GM19455 (cell line): ENCODE results near the gene CFAP97D2.
A peak's percentile ranks its signal among the peaks of the same experiment; 100 is the strongest.
"Not testable (repeated sequence)": the region's sequence is repeated elsewhere in the genome, so short reads cannot be mapped to it uniquely, and the experiment has no call there.

ENCODE experiments used
- ATAC-seq: cut with Tn5 transposase; IDR thresholded peaks from one replicate; pipeline ENCODE4 v1.9.1; 2021; ENCODE audit not compliant: unreplicated experiment

Gene CFAP97D2

DNA sequence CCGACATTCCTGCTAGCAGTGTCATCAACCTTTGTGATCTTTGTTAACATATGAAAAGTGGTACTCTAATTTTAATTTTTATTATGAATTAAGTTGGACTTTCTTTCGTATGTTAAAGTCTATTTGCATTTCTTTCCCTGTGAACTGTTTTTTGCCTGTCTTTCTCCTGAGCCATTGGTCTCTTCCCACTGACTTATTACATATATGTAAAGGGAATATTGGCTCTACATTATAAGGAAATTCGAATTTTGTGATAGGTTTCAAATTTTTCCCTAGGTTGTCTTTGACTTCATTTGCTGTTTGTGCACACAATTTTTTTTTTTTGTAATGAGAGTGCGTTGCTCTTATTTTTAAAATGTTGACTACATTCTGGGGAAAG lies 55.2 kb downstream of the CFAP97D2 start:
- ATAC-seq, result no peak

DNA sequence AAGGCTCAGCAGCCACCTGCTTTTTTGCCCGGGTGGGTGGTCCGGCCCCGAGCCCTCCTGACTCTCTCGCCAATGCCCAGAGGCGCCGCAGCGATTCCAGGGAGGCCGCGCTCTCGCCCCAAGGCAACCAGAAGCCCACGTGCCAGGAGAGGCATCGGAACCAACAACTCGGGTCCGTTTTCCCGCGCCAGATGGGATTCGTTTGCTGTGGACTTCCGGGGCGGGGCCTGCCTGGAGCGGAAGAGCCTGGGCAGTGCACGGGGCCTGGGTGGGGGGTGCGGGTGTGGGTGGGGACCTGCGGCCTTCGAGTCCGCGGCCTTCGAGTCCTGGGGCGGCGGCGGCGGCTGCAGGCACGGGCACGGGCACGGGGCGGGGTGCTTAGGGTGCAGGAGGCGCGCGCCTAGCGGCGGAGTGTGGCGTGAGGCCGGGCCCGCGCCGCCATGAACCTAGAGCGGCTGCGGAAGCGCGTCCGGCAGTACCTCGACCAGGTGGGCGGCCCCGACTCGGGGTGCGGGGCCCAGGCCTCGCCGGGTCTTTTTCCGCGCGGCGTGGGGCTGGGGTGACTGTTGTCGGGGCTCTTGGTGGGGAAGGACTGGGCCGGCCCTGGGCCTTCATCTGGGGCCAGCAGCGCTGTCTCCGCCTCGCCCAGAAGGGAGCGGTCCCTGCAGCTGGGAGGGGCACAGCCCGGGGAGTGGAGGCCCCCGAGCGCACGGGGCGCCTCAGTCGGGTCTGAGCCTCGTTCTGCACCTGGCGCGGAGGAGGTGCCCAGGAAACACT lies 55.8 kb downstream of the CFAP97D2 start, which contains the start of gene CDC16:
TSS of gene CDC16 (plus strand) at position 253 of the 777 bp plus-strand sequence. CDS start at position 441, 188 bp downstream.
- peak; percentile 90 for ATAC-seq

- no peak for ATAC-seq
Measured at GRCh38 chr13:114235697-114236096, 56.6 kb downstream of the CFAP97D2 start.

DNA sequence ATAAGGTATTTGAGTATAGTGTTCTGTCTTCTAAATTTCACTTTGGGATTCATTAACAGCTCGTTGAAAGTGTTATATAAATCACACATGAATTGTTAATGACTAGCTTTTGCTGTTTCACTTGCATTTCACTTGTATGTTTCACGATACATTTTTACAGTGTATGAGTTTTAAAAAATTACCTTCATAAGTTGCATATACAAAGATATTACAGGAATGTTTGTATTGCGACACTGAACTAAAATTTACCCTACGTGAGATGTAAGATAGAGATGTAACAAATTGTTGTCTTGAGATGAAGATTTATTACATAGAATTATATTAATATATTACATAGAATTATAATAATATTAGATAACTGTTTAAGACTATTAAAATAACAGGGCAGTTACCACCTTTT lies 57.2 kb downstream of the CFAP97D2 start:
- no peak for ATAC-seq

DNA sequence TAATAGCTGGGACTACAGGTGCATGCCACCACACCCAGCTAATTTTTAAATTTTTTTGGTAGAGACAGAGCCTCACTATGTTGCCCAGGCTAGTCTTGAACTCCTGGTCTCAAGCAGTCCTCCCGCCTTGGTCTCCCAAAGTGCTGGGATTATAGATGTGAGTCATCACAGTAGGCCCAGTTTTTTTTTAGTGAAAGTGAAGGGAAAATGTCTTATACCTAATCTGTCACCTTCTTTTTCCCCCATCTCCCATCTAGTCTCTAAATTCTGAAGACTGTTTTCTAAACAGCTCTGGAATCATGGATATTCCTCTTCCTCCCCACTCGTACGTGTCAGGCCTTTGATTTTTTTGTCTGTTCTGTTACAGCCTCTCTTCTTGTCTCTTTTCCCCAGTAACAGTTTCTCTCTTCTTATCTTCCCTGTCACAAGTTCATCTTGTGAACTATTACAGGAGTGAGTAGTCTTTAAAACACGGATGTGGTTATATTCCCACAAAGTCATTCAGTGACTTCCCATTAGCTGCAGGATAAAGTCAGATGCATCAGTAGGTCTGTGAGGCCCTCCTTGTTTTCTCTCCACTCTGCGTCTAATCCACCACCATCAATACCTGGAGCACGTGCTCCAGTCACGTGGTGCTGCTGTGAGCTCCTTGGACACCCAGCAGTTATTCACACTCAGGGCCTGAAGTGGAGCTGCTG lies 58.5 kb downstream of the CFAP97D2 start:
- no peak for ATAC-seq

GRCh38 chr13:114241918-114242317 lies 62.9 kb downstream of the CFAP97D2 start:
- no peak for ATAC-seq

- no peak for ATAC-seq
Measured at GRCh38 chr13:114243971-114244370, 64.9 kb downstream of the CFAP97D2 start.

- ATAC-seq, result no peak
Measured at GRCh38 chr13:114244637-114245036, 65.6 kb downstream of the CFAP97D2 start.

DNA sequence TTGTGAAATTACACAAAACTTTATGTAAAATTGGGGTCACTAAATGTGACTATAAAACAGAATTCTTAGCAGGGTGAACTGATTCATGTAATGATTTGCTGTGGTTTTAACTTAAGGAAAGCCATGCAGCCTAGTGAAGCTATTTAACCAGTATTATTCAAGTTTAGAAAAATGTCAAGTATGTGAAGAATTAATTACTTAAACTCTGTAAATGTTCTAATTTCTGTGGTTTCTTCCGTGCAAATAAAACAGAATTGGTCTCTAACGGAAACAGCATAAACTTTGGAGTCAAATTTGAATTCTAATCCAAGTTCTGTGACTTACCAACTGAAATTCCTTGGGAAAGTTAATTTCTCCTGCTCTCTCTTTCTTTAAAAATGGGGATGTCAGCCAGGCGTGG lies 69.0 kb downstream of the CFAP97D2 start:
- no peak for ATAC-seq

GRCh38 chr13:114249077-114249476 lies 70.0 kb downstream of the CFAP97D2 start:
- ATAC-seq, result no peak

DNA sequence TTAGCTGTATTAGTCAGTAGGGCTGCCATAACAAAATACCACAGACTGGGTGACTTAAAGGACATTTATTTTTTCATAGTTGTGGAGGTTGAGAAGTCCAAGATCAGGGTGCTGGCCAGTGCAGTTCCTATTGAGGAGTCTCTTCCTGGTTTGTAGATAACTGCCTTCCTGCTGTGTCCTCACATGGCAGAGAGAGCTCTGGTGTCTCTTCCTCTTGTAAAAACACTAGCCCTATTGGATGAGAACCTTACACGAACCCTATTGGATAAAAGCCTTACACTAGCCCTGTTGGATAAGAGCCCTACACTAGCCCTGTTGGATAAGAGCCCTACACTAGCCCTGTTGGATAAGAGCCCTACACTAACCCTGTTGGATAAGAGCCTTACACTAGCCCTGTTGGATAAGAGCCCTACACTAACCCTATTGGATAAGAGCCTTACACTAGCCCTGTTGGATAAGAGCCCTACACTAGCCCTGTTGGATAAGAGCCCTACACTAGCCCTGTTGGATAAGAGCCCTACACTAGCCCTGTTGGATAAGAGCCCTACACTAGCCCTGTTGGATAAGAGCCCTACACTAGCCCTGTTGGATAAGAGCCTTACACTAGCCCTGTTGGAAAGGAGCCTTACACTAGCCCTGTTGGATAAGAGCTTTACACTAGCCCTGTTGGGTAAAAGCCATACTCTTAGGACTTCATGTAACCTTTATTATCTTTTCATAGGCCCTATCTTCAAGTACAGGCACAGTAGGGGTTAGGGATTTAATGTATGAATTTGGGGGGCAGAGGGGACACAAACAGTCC lies 72.8 kb downstream of the CFAP97D2 start:
- ATAC-seq, result not testable (repeated sequence)

GRCh38 chr13:114256547-114256946 lies 77.5 kb downstream of the CFAP97D2 start:
- ATAC-seq, result no peak

- no peak for ATAC-seq
Measured at GRCh38 chr13:114257014-114257413, 78.0 kb downstream of the CFAP97D2 start.

DNA sequence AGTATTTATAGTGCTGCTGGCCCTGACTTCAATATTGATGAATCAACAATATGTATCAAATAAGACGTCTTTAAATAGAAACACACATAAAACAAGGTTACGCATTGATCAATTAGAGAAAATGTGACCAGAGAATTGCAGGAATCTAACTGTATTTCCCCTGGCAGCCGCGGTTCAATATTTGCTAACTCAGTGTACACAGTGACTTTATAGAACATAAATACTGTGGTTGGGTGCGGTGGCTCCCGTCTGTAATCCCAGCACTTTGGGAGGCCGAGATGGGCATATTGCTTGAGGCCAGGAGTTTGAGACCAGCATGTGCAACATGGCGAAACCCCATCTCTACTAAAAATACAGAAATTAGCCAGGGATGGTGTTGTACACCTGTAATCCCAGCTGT lies 79.5 kb downstream of the CFAP97D2 start:
- ATAC-seq, result no peak

GRCh38 chr13:114259374-114259773 lies 80.3 kb downstream of the CFAP97D2 start:
- ATAC-seq, result no peak

- ATAC-seq, result peak; percentile 65
Measured at GRCh38 chr13:114259974-114260373, 80.9 kb downstream of the CFAP97D2 start.

- no peak for ATAC-seq
Measured at GRCh38 chr13:114260814-114261213, 81.8 kb downstream of the CFAP97D2 start.

- no peak for ATAC-seq
Measured at GRCh38 chr13:114261328-114261965, 82.4 kb downstream of the CFAP97D2 start.

- ATAC-seq, result no peak
Measured at GRCh38 chr13:114263578-114263977, 84.5 kb downstream of the CFAP97D2 start.

DNA sequence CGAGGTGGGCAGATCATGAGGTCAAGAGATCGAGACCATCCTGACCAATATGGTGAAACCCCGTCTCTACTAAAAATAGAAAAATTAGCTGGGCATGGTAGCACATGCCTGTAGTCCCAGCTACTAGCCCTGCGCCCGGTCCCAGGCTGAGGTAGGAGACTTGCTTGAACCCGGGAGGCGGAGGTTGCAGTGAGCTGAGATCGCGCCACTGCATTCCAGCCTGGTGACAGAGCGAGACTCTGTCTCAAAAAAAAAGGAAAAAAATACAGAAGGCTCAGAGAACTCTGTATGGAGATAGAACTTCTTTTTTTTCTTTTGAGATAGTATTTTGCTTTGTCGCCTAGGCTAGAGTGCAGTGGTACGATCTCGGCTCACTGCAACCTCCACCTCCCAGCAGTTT lies 85.3 kb downstream of the CFAP97D2 start:
- ATAC-seq, result not testable (repeated sequence)
